Suprapubic skin (tissue), 4 donors: Measurements from ENCODE around the gene SH3RF1. TPM values are rescaled to one million over a fixed set of nuclear protein-coding genes. Genes with fewer than 3 reads are reported as not detected.

Experiments
- DNase-seq, 2 donors: peaks; one replicate each; pipeline ENCODE4 v3.0.0-alpha.2; 2019; ENCODE audit warnings: low spot score in 2 of 2
- H3K27ac ChIP-seq: fragments of 200-600 bp; sonication (generic); one replicate; pipeline ENCODE4 v1.5.1; 2019
- H3K27me3 ChIP-seq: fragments of 200-600 bp; sonication (generic); one replicate; pipeline ENCODE4 v1.5.1; 2019
- H3K36me3 ChIP-seq: fragments of 200-600 bp; sonication (generic); one replicate; pipeline ENCODE4 v1.5.1; 2019
- H3K4me1 ChIP-seq: fragments of 200-600 bp; sonication (generic); one replicate; pipeline ENCODE4 v1.5.1; 2019
- H3K4me3 ChIP-seq: fragments of 200-600 bp; sonication (generic); one replicate; pipeline ENCODE4 v1.5.1; 2019; ENCODE audit warnings: mild to moderate bottlenecking
- H3K9me3 ChIP-seq: fragments of 200-600 bp; sonication (generic); one replicate; pipeline ENCODE4 v1.5.1; 2019
- EP300 ChIP-seq: sonication (generic); formaldehyde crosslinking; IDR thresholded peaks from one replicate; pipeline ENCODE4 v1.6.1; 2017; ENCODE audit warnings: antibody characterized with exemption
- POLR2A ChIP-seq, 2 donors: fragments of 450-650 bp; IDR thresholded peaks; one replicate each; pipeline ENCODE4 v1.6.1; 2017; ENCODE audit warnings: antibody characterized with exemption in 2 of 2, mild to moderate bottlenecking in 2 of 2, moderate library complexity in 2 of 2
- POLR2AphosphoS5 ChIP-seq, 3 donors: sonication (generic); formaldehyde crosslinking; IDR thresholded peaks; one replicate each; pipeline ENCODE4 v1.6.1; 2017; ENCODE audit warnings: antibody characterized with exemption in 3 of 3
- WGBS: methylation state at CpG from one replicate; pipeline ENCODE4 v1.1.5; 2018; 5-methylcytosine and 5-hydroxymethylcytosine counted together
- total RNA-seq, 4 donors: library from RNA; depleted of rRNA; stranded (reverse); fragments of >200 nt; gene quantifications; one replicate each; pipeline ENCODE4 v1.1.0, GENCODE V29; 2016
- TF ChIP-seq, protein P1 (sequence below), 2 donors: fragments of 200-600 bp in 1 of 2; fragments of 450-650 bp in 1 of 2; sonication (generic) in 1 of 2; IDR thresholded peaks; one replicate each; pipeline ENCODE4 v1.5.1; 2016 to 2019; ENCODE audit warnings: antibody characterized with exemption in 2 of 2, mild to moderate bottlenecking in 1 of 2, moderate library complexity in 1 of 2

The SH3RF1 gene
- total RNA-seq, 4 donors from 2014 or later = 10.8 to 18.1 (median 15.0) TPM

DNA sequence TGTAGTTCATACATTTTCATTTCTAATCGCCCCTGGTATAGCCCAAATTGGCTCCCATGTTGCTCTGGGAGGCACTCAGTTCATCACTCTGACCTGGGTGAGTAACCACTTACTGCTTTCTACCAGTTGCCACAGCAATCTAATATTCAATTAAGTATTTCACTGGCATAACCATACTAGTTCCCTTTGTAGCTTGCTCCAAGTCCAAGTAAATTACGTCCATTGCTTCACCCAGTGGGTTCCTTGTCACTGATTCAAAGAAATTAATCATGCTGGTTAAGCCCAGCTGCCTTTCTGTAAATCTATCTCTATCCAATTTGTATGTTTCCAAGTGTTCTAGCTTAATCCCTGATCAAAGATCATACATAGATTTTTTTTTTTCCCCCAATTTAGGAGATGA is 168.7 kb downstream of the SH3RF1 start:
- H3K27ac ChIP-seq = no peak overlapping the region
- H3K4me1 ChIP-seq = peaks cover 5% of the 10 kb centered on the region
- 60% methylated on average over 2 of the region's 2 CpGs for WGBS
- H3K27me3 ChIP-seq = no peaks in the 10 kb centered on the region
- H3K9me3 ChIP-seq = no peaks in the 10 kb centered on the region
- no peak overlapping the region for H3K4me3 ChIP-seq
- no peak for DNase-seq
- TF ChIP-seq POLR2A (IDR thresholded peaks at IDR 0.05) (no peak), EP300 (no peak), POLR2AphosphoS5 (IDR thresholded peaks at IDR 0.05) (no peak)
- TF ChIP-seq, protein P1, sequence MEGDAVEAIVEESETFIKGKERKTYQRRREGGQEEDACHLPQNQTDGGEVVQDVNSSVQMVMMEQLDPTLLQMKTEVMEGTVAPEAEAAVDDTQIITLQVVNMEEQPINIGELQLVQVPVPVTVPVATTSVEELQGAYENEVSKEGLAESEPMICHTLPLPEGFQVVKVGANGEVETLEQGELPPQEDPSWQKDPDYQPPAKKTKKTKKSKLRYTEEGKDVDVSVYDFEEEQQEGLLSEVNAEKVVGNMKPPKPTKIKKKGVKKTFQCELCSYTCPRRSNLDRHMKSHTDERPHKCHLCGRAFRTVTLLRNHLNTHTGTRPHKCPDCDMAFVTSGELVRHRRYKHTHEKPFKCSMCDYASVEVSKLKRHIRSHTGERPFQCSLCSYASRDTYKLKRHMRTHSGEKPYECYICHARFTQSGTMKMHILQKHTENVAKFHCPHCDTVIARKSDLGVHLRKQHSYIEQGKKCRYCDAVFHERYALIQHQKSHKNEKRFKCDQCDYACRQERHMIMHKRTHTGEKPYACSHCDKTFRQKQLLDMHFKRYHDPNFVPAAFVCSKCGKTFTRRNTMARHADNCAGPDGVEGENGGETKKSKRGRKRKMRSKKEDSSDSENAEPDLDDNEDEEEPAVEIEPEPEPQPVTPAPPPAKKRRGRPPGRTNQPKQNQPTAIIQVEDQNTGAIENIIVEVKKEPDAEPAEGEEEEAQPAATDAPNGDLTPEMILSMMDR (IDR thresholded peaks at IDR 0.05) = no peak
- H3K36me3 ChIP-seq = peaks cover 35% of the 10 kb centered on the region

DNA sequence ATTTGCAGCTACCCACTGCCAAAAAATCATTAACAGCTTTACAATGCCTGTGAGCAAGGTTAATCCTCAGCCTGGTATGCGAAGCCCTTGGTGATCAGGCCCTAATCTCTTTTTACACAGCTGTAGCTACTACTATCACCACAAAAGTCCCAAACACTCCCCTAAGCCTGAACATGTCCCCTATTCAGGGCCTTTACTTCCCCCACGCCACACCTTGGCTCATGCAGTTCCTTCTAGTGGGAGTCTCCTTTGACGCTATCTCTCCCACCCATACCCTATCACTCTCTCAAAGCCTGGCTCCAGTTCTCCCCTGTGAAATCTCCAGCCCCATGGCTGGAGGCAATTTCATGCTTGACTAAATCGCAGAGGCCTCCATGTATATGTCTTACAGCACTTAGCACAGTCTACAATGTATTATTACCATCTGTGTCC is 170.1 kb downstream of the SH3RF1 start:
- Histone ChIP-seq H3K4me1 (peaks cover 5% of the 10 kb centered on the region), H3K9me3 (no peaks in the 10 kb centered on the region), H3K36me3 (peaks cover 25% of the 10 kb centered on the region), H3K27me3 (no peaks in the 10 kb centered on the region), H3K4me3 (no peak overlapping the region), H3K27ac (no peak overlapping the region)
- TF ChIP-seq POLR2A (IDR thresholded peaks at IDR 0.05) (no peak), POLR2AphosphoS5 (IDR thresholded peaks at IDR 0.05) (no peak), EP300 (no peak)
- TF ChIP-seq, protein P1 (IDR thresholded peaks at IDR 0.05) = no peak
- 90% methylated on average over 4 of the region's 4 CpGs for WGBS
- DNase-seq = no peak

DNA sequence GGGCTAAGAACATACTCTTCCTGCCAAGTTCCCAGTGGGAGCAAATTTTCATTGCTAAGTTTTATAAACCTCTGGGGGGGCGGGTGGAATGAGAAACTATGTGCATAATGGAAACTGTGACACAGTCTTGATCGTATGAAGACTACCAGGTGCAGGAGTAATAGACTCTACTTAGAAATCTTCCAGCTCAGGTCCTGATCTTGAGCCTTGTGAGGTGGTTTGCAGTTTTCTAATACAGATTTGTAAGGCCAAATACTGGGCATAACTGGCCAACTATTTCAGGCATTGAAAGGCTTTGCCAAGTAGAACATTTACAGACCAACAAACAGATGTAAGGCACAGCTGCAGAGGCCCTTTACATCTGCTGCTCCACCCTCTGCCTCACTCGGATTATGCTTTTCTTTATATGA is 171.0 kb downstream of the SH3RF1 start:
- H3K36me3 ChIP-seq = peaks cover 21% of the 10 kb centered on the region
- H3K27me3 ChIP-seq = no peaks in the 10 kb centered on the region
- H3K27ac ChIP-seq = no peak overlapping the region
- DNase-seq = no peak
- 27% methylated on average over 3 of the region's 3 CpGs for WGBS
- H3K4me1 ChIP-seq = peaks cover 5% of the 10 kb centered on the region
- H3K9me3 ChIP-seq = no peaks in the 10 kb centered on the region
- no peak overlapping the region for H3K4me3 ChIP-seq
- TF ChIP-seq POLR2AphosphoS5 (IDR thresholded peaks at IDR 0.05) = no peak
- TF ChIP-seq, protein P1 (IDR thresholded peaks at IDR 0.05) = no peak
- TF ChIP-seq POLR2A (IDR thresholded peaks at IDR 0.05) = no peak
- no peak for TF ChIP-seq EP300

DNA sequence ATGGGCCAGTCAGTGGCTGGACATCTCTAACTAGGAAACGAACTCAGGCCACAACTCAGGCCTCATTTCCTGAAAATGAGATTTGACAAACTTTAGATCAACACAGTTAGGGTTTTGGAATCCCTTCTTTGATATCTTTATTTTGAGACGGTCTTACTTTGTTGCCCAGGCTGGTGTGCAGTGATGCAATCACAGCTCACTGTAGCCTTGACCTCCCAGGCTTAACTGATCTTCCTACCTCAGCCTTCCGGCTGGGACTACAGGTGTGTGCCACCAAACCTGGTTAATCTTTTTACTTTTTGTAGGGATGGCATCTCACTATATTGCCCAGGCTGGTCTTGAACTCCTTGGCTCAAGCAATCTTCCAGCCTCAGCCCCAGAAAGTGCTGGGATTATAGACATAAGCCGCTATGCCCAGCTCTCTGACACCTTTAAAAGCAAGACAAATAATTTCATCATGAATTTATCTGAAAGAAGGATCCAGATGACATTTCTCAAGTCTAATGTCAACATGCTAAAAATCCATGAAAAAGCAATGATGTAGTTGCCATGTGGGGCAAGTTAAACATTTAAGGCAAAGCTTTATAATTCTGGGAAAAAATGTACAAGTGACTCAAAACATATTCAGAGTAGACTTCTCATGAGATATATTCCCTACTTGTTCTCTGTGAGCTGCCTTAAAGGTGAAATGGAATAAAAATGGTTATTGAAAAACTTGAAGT is 171.6 kb downstream of the SH3RF1 start:
- H3K4me3 ChIP-seq = no peak overlapping the region
- no peak for TF ChIP-seq POLR2AphosphoS5 (IDR thresholded peaks at IDR 0.05)
- TF ChIP-seq EP300 = no peak
- TF ChIP-seq, protein P1 (IDR thresholded peaks at IDR 0.05) = no peak
- no peak for TF ChIP-seq POLR2A (IDR thresholded peaks at IDR 0.05)
- no peak overlapping the region for H3K27ac ChIP-seq
- peaks cover 21% of the 10 kb centered on the region for H3K36me3 ChIP-seq
- no peaks in the 10 kb centered on the region for H3K9me3 ChIP-seq
- peaks cover 5% of the 10 kb centered on the region for H3K4me1 ChIP-seq
- WGBS = 89% methylated on average over 4 of the region's 4 CpGs
- DNase-seq = no peak
- no peaks in the 10 kb centered on the region for H3K27me3 ChIP-seq

DNA sequence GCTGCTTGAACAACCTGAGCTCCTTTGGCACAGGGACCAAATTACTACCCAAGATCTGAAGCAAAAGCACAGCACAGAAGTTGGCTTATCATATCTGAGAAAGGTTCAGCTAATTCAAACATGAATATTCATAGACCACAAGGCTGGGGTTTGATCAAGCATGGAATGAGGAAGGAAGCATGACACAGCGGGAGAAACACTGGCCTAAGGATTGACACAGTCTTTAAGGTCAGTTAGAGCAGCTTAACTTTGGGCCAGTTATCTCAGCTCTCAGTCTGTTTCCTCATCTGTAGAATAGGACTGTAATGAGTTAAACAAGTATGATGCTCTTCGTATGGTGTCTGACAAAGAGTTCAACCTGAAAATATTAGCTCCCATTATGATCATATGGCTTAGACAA is 172.2 kb downstream of the SH3RF1 start:
- H3K36me3 ChIP-seq = peaks cover 21% of the 10 kb centered on the region

More for the DNA sequence above, 172.2 kb downstream of the SH3RF1 start:
- peaks cover 5% of the 10 kb centered on the region for H3K4me1 ChIP-seq
- no peaks in the 10 kb centered on the region for H3K9me3 ChIP-seq
- no peak overlapping the region for H3K4me3 ChIP-seq
- no peak overlapping the region for H3K27ac ChIP-seq
- no peak for TF ChIP-seq POLR2AphosphoS5 (IDR thresholded peaks at IDR 0.05)
- TF ChIP-seq EP300 = no peak
- TF ChIP-seq POLR2A (IDR thresholded peaks at IDR 0.05) = no peak
- TF ChIP-seq, protein P1 (IDR thresholded peaks at IDR 0.05) = no peak
- no peak for DNase-seq
- H3K27me3 ChIP-seq = no peaks in the 10 kb centered on the region
- 85% methylated on average over 2 of the region's 2 CpGs for WGBS
